ENCODE results near the gene INPP5A. TPM values are rescaled to one million over a fixed set of nuclear protein-coding genes. Genes with fewer than 3 reads are reported as not detected.

Gene INPP5A
- total RNA-seq, 1 donor from 2014 or later: 35.4 TPM

GRCh38 chr10:132696728-132697577 lies 159.4 kb downstream of the INPP5A start:
- Mint-ChIP-seq H3K36me3 (ENCODE audit: low read depth) (peaks cover 21% of the 10 kb centered on the region), H3K27me3 (ENCODE audit: low read depth) (peaks cover 29% of the 10 kb centered on the region), H3K27ac (ENCODE audit: unreplicated experiment) (no peak overlapping the region), H3K9me3 (peaks cover 16% of the 10 kb centered on the region), H3K4me1 (peaks cover 4% of the 10 kb centered on the region), H3K4me3 (no peak overlapping the region)
- no peak for TF ChIP-seq CTCF (conservative IDR thresholded peaks at IDR 0.05)
- DNase-seq (ENCODE audit: low read depth, low spot score): no peak

- no peak overlapping the region for H3K27ac Mint-ChIP-seq (ENCODE audit: unreplicated experiment)
- peaks cover 16% of the 10 kb centered on the region for H3K9me3 Mint-ChIP-seq
- H3K36me3 Mint-ChIP-seq (ENCODE audit: low read depth): peaks cover 15% of the 10 kb centered on the region
- peaks cover 32% of the 10 kb centered on the region for H3K27me3 Mint-ChIP-seq (ENCODE audit: low read depth)
- no peak overlapping the region for H3K4me3 Mint-ChIP-seq
- TF ChIP-seq CTCF (conservative IDR thresholded peaks at IDR 0.05): no peak
- H3K4me1 Mint-ChIP-seq: peaks cover 4% of the 10 kb centered on the region
- DNase-seq (ENCODE audit: low read depth, low spot score): no peak
Measured at GRCh38 chr10:132697578-132698200, 160.1 kb downstream of the INPP5A start.

GRCh38 chr10:132698211-132698751 lies 160.7 kb downstream of the INPP5A start:
- no peak for DNase-seq (ENCODE audit: low read depth, low spot score)
- Mint-ChIP-seq H3K27ac (ENCODE audit: unreplicated experiment) (no peak overlapping the region), H3K9me3 (peaks cover 16% of the 10 kb centered on the region)

GRCh38 chr10:132698761-132699391 lies 161.3 kb downstream of the INPP5A start:
- no peak overlapping the region for H3K4me3 Mint-ChIP-seq
- no peak overlapping the region for H3K27ac Mint-ChIP-seq (ENCODE audit: unreplicated experiment)
- TF ChIP-seq CTCF (conservative IDR thresholded peaks at IDR 0.05): no peak
- H3K36me3 Mint-ChIP-seq (ENCODE audit: low read depth): peaks cover 11% of the 10 kb centered on the region
- no peak for DNase-seq (ENCODE audit: low read depth, low spot score)
- H3K27me3 Mint-ChIP-seq (ENCODE audit: low read depth): peaks cover 29% of the 10 kb centered on the region
- H3K4me1 Mint-ChIP-seq: peaks cover 4% of the 10 kb centered on the region
- H3K9me3 Mint-ChIP-seq: peaks cover 13% of the 10 kb centered on the region

More at GRCh38 chr10:132698211-132698751, 160.7 kb downstream of the INPP5A start:
- TF ChIP-seq CTCF (conservative IDR thresholded peaks at IDR 0.05): no peak
- Mint-ChIP-seq H3K27me3 (ENCODE audit: low read depth) (peaks cover 32% of the 10 kb centered on the region), H3K4me3 (no peak overlapping the region), H3K36me3 (ENCODE audit: low read depth) (peaks cover 14% of the 10 kb centered on the region), H3K4me1 (peaks cover 4% of the 10 kb centered on the region)

GRCh38 chr10:132699411-132700155 lies 162.0 kb downstream of the INPP5A start:
- no peak overlapping the region for H3K4me3 Mint-ChIP-seq
- no peak for TF ChIP-seq CTCF (conservative IDR thresholded peaks at IDR 0.05)
- H3K27me3 Mint-ChIP-seq (ENCODE audit: low read depth): peaks cover 27% of the 10 kb centered on the region
- H3K4me1 Mint-ChIP-seq: peaks cover 4% of the 10 kb centered on the region
- no peak overlapping the region for H3K27ac Mint-ChIP-seq (ENCODE audit: unreplicated experiment)
- H3K9me3 Mint-ChIP-seq: peaks cover 8% of the 10 kb centered on the region
- DNase-seq (ENCODE audit: low read depth, low spot score): no peak
- peaks cover 10% of the 10 kb centered on the region for H3K36me3 Mint-ChIP-seq (ENCODE audit: low read depth)
